K562 (cell line): ENCODE data around the gene TMEM266. TPM values are rescaled to one million over a fixed set of nuclear protein-coding genes. Genes with fewer than 3 reads are reported as not detected.

Source experiments
- CSDE1 ChIP-seq, 2 experiments: fragments of 450-650 bp; IDR thresholded peaks; 2 replicates each; pipeline ENCODE4 v1.6.1; 2016; ENCODE audit warnings: mild to moderate bottlenecking in 1 of 2
- CTBP1 ChIP-seq: fragments of 450-650 bp; IDR thresholded peaks from 2 replicates; pipeline ENCODE4 v1.6.1; 2016; ENCODE audit warnings: borderline replicate concordance
- DPF2 ChIP-seq: fragments of 450-650 bp; IDR thresholded peaks from 2 replicates; pipeline ENCODE4 v1.6.1; 2016
- EHMT2 ChIP-seq: fragments of 450-650 bp; IDR thresholded peaks from 2 replicates; pipeline ENCODE4 v1.6.1; 2018; ENCODE audit warnings: antibody characterized with exemption
- KLF1 ChIP-seq: fragments of 450-650 bp; IDR thresholded peaks from 2 replicates; pipeline ENCODE4 v1.6.1; 2016; ENCODE audit warnings: missing genetic modification characterization, missing compliant biosample characterization
- MEF2A ChIP-seq: IDR thresholded peaks from 2 replicates; pipeline ENCODE4 v1.6.1; 2011; ENCODE audit warnings: low read depth, mild to moderate bottlenecking, low read length, moderate library complexity; ENCODE audit not compliant: control insufficient read depth
- MEF2D ChIP-seq: conservative IDR thresholded peaks from 2 replicates; pipeline ENCODE4 v1.6.1; 2016; ENCODE audit warnings: low read depth, missing genetic modification characterization, missing compliant biosample characterization
- NFYB ChIP-seq: IDR thresholded peaks from 2 replicates; pipeline ENCODE4 v1.6.1; 2011; ENCODE audit warnings: mild to moderate bottlenecking, moderate library complexity; ENCODE audit not compliant: insufficient read length; ENCODE audit errors: extremely low read depth
- SFPQ ChIP-seq: fragments of 200-400 bp; formaldehyde crosslinking; IDR thresholded peaks from 2 replicates; pipeline ENCODE4 v1.6.1; 2017; ENCODE audit warnings: mild to moderate bottlenecking, low read depth, low read length, moderate library complexity
- STAT6 ChIP-seq: sonication (generic); formaldehyde crosslinking; IDR thresholded peaks from 2 replicates; pipeline ENCODE4 v1.8.1; 2023; ENCODE audit warnings: mild to moderate bottlenecking, missing genetic modification reagents
- TAF1 ChIP-seq: IDR thresholded peaks from 2 replicates; pipeline ENCODE4 v1.6.1; 2011; ENCODE audit warnings: mild to moderate bottlenecking, low read length, moderate library complexity; ENCODE audit not compliant: insufficient read depth, control insufficient read depth, severe bottlenecking; ENCODE audit errors: extremely low read depth
- TCFL5 ChIP-seq: fragments of 250-450 bp; sonication (Bioruptor Pico); conservative IDR thresholded peaks from 2 replicates; pipeline ENCODE4 v1.6.1; 2021; ENCODE audit warnings: mild to moderate bottlenecking, moderate library complexity, matching md5 sums
- TEAD2 ChIP-seq: fragments of 450-650 bp; IDR thresholded peaks from 2 replicates; pipeline ENCODE4 v1.6.1; 2016; ENCODE audit warnings: missing genetic modification characterization, control low read depth, missing compliant biosample characterization
- TRIM24 ChIP-seq, 2 experiments: fragments of 450-650 bp; IDR thresholded peaks; 2 replicates each; pipeline ENCODE4 v1.6.1; 2016
- ZFX ChIP-seq: sonication (generic); formaldehyde crosslinking; IDR thresholded peaks from 2 replicates; pipeline ENCODE4 v1.8.0; 2022; ENCODE audit warnings: mild to moderate bottlenecking, missing genetic modification reagents, moderate library complexity
- ZNF146 ChIP-seq: IDR thresholded peaks from one replicate; pipeline ENCODE4 v1.6.1; 2018; ENCODE audit warnings: missing compliant biosample characterization; ENCODE audit not compliant: unreplicated experiment
- ZNF174 ChIP-seq: fragments of 250-450 bp; sonication (Bioruptor Pico); IDR thresholded peaks from 2 replicates; pipeline ENCODE4 v1.4.0; 2020; ENCODE audit warnings: mild to moderate bottlenecking
- ZNF583 ChIP-seq: fragments of 250-450 bp; sonication (Bioruptor Pico); IDR thresholded peaks from 2 replicates; pipeline ENCODE4 v1.4.0; 2020
- polyA plus RNA-seq, 8 experiments: library from polyadenylated mRNA; depleted of rRNA in 4 of 8; stranded (reverse) in 5 of 8; unstranded in 3 of 8; fragments of >200 nt; fragmentation: Nextera tagmentation in 2 of 8; fragmentation: Illumina TruSeq in 1 of 8; extraction: Ambion mirVana in 2 of 8; extraction: Trizol in 1 of 8; gene quantifications; 2 replicates each; pipeline versions ENCODE4 v1.2.1 to v1.2.3, GENCODE V29; 2011 to 2014; ENCODE audit warnings: inconsistent platforms in 1 of 8, missing spikeins in 1 of 8
- total RNA-seq, 7 experiments: library from RNA; depleted of rRNA in 6 of 7; stranded (reverse); fragments of >200 nt in 6 of 7; fragmentation: Illumina TruSeq in 2 of 7; extraction: Trizol in 2 of 7; gene quantifications; 2 replicates each; pipeline versions ENCODE4 v1.2.1 to v1.2.3, GENCODE V29; 2011 to 2021; ENCODE audit warnings: low replicate concordance in 1 of 7
- TF ChIP-seq, protein P1 (sequence below): fragments of 200-800 bp; sonication (Bioruptor generic); IDR thresholded peaks from 2 replicates; pipeline ENCODE4 v1.6.1; 2016; ENCODE audit warnings: missing genetic modification characterization, missing compliant biosample characterization

TMEM266 gene
- total and polyA plus RNA-seq, 9 of the 15 experiments (the other 6 are each of a cell fraction or from before 2014, with no cell fraction given): not detected

GRCh38 chr15:76199106-76200082 lies 139.6 kb downstream of the TMEM266 start (continued):
- TF ChIP-seq STAT6 (CRISPR knock-in tag) (no peak), EHMT2 (no peak), MEF2D (0 out of 2 replicates have a peak, but pooled peaks have one; percentile 59), KLF1 (no peak), ZNF174 (no peak), NFYB (no peak), CTBP1 (peak; percentile 32; the same call in 1 of the 2 replicates), DPF2 (no peak), MEF2A (peak; percentile 90), ZFX (CRISPR knock-in tag) (no peak), CSDE1 (IDR thresholded peaks at IDR 0.05) (no peak), ZNF583 (no peak), TCFL5 (CRISPR knock-in tag) (no peak), SFPQ (no peak), TEAD2 (tag) (no peak), ZNF146 (no peak), TRIM24 (IDR thresholded peaks at IDR 0.05) (no peak), TAF1 (no peak)
- TF ChIP-seq, protein P1, sequence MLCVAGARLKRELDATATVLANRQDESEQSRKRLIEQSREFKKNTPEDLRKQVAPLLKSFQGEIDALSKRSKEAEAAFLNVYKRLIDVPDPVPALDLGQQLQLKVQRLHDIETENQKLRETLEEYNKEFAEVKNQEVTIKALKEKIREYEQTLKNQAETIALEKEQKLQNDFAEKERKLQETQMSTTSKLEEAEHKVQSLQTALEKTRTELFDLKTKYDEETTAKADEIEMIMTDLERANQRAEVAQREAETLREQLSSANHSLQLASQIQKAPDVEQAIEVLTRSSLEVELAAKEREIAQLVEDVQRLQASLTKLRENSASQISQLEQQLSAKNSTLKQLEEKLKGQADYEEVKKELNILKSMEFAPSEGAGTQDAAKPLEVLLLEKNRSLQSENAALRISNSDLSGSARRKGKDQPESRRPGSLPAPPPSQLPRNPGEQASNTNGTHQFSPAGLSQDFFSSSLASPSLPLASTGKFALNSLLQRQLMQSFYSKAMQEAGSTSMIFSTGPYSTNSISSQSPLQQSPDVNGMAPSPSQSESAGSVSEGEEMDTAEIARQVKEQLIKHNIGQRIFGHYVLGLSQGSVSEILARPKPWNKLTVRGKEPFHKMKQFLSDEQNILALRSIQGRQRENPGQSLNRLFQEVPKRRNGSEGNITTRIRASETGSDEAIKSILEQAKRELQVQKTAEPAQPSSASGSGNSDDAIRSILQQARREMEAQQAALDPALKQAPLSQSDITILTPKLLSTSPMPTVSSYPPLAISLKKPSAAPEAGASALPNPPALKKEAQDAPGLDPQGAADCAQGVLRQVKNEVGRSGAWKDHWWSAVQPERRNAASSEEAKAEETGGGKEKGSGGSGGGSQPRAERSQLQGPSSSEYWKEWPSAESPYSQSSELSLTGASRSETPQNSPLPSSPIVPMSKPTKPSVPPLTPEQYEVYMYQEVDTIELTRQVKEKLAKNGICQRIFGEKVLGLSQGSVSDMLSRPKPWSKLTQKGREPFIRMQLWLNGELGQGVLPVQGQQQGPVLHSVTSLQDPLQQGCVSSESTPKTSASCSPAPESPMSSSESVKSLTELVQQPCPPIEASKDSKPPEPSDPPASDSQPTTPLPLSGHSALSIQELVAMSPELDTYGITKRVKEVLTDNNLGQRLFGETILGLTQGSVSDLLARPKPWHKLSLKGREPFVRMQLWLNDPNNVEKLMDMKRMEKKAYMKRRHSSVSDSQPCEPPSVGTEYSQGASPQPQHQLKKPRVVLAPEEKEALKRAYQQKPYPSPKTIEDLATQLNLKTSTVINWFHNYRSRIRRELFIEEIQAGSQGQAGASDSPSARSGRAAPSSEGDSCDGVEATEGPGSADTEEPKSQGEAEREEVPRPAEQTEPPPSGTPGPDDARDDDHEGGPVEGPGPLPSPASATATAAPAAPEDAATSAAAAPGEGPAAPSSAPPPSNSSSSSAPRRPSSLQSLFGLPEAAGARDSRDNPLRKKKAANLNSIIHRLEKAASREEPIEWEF: no peak
